ENCODE data around the gene DVL2. TPM values are rescaled to one million over a fixed set of nuclear protein-coding genes. Genes with fewer than 3 reads are reported as not detected.

Gene DVL2
- total and polyA plus RNA-seq, 4 donors, result 3.4 to 24.5 (median 11.3) TPM

DNA sequence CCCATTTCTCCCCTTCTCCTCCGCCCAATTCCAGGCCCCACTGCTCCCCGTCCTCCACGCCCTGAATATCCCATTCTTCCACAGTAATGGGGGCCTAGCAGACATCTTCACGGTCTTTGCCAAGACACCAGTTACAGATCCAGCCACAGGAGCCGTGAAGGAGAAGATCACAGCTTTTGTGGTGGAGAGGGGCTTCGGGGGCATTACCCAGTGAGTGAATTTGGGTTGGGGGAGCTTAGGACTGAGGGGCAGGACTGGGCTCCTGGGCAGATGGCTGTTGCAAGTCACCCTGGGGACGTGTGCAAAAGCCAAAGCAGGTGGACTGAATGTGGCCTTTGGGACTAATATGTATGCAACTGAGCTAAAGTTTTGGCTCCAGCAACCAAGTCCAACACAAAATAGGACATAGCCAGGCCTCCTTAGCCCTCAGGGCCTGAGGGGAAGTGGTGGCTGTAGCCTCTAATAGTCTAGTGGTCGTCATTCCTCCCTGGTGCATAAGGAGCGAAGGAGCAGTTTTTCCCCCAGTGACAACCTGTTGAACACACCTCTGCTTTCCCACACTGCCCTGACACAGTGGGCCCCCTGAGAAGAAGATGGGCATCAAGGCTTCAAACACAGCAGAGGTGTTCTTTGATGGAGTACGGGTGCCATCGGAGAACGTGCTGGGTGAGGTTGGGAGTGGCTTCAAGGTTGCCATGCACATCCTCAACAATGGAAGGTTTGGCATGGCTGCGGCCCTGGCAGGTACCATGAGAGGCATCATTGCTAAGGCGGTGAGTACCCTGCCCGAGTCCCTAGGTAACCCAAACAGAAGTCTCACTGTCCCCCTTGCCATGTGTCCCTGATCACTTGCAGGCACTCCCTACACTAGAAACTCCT, 12.0 kb downstream of the DVL2 start:
- H3K4me3 ChIP-seq (ENCODE audit: low read depth in 1 of 3, low read length in 3 of 3), result no peak overlapping the region
- WGBS, result 85% methylated on average over 15 of the region's 15 CpGs

GRCh38 chr17:7221278-7222092, 12.8 kb downstream of the DVL2 start:
- Histone ChIP-seq H3K9ac (ENCODE audit: low read depth in 1 of 2, low read length in 2 of 2) (peak overlapping the region in 1 of 2 donors; percentile 79), H3K9me3 (ENCODE audit: control insufficient read depth in 4 of 4, low read length in 3 of 4) (no peaks in the 10 kb centered on the region), H3K4me3 (ENCODE audit: low read depth in 1 of 3, low read length in 3 of 3) (peak overlapping the region; percentile 79 to 82 (median 82)), H3K27ac (ENCODE audit: low read depth in 1 of 2, low read length in 2 of 2) (peak overlapping the region in 1 of 2 donors; percentile 99), H3K27me3 (ENCODE audit: control insufficient read depth in 4 of 4, insufficient read depth in 4 of 4, low read length in 3 of 4) (no peaks in the 10 kb centered on the region), H3K36me3 (ENCODE audit: control insufficient read depth in 4 of 4, insufficient read depth in 3 of 4, low read depth in 1 of 4, low read length in 3 of 4) (peaks cover 12 to 53% (median 32%) of the 10 kb centered on the region in 4 donors), H3K4me1 (ENCODE audit: control insufficient read depth in 4 of 4, insufficient read depth in 4 of 4, low read length in 3 of 4) (peaks cover 12 to 52% (median 40%) of the 10 kb centered on the region in 4 donors)
- 69% methylated on average over 10 of the region's 10 CpGs for WGBS
- TF ChIP-seq ZBTB33 (IDR thresholded peaks at IDR 0.05) (no peak), RXRA (IDR thresholded peaks at IDR 0.05) (no peak), HNF4G (IDR thresholded peaks at IDR 0.05) (no peak), ATF3 (IDR thresholded peaks at IDR 0.05) (no peak), FOXA1 (IDR thresholded peaks at IDR 0.05) (no peak), CTCF (IDR thresholded peaks at IDR 0.05; ENCODE audit: low read depth, low read length, missing input control) (no peak), JUND (IDR thresholded peaks at IDR 0.05) (no peak), SP1 (IDR thresholded peaks at IDR 0.05) (no peak), HNF4A (conservative IDR thresholded peaks at IDR 0.05) (peak in 1 of 2 donors; percentile 54)
- no peak for DNase-seq (ENCODE audit: low spot score)

More for the DNA sequence above, 12.0 kb downstream of the DVL2 start:
- no peak overlapping the region for H3K9ac ChIP-seq (ENCODE audit: low read depth in 1 of 2, low read length in 2 of 2)
- TF ChIP-seq MAX (IDR thresholded peaks at IDR 0.05), result no peak
- no peak for TF ChIP-seq ATF3 (IDR thresholded peaks at IDR 0.05)
- no peak for TF ChIP-seq YY1 (IDR thresholded peaks at IDR 0.05)
- TF ChIP-seq ZBTB33 (IDR thresholded peaks at IDR 0.05), result no peak
- no peak for TF ChIP-seq TAF1 (conservative IDR thresholded peaks at IDR 0.05)
- TF ChIP-seq FOXA1 (IDR thresholded peaks at IDR 0.05), result no peak
- no peak for TF ChIP-seq NR2F2 (IDR thresholded peaks at IDR 0.05)
- no peak for TF ChIP-seq HNF4G (IDR thresholded peaks at IDR 0.05)
- TF ChIP-seq EGR1 (IDR thresholded peaks at IDR 0.05; ENCODE audit: low read depth in 2 of 2), result no peak
- no peak for TF ChIP-seq JUND (IDR thresholded peaks at IDR 0.05)
- no peak for TF ChIP-seq RXRA (IDR thresholded peaks at IDR 0.05)
- TF ChIP-seq HNF4A (conservative IDR thresholded peaks at IDR 0.05), result no peak
- TF ChIP-seq FOXA2 (IDR thresholded peaks at IDR 0.05), result no peak
- no peak for TF ChIP-seq RAD21 (IDR thresholded peaks at IDR 0.05)
- H3K27me3 ChIP-seq (ENCODE audit: control insufficient read depth in 4 of 4, insufficient read depth in 4 of 4, low read length in 3 of 4), result no peaks in the 10 kb centered on the region
- peaks cover 12 to 49% (median 40%) of the 10 kb centered on the region in 4 donors for H3K4me1 ChIP-seq (ENCODE audit: control insufficient read depth in 4 of 4, insufficient read depth in 4 of 4, low read length in 3 of 4)
- DNase-seq (ENCODE audit: low spot score), result no peak
- H3K36me3 ChIP-seq (ENCODE audit: control insufficient read depth in 4 of 4, insufficient read depth in 3 of 4, low read depth in 1 of 4, low read length in 3 of 4), result peaks cover 13 to 62% (median 36%) of the 10 kb centered on the region in 4 donors
- H3K9me3 ChIP-seq (ENCODE audit: control insufficient read depth in 4 of 4, low read length in 3 of 4), result no peaks in the 10 kb centered on the region
- H3K27ac ChIP-seq (ENCODE audit: low read depth in 1 of 2, low read length in 2 of 2), result no peak overlapping the region
